H9 (cell line): ENCODE data around the gene EFHD2. TPM values are rescaled to one million over a fixed set of nuclear protein-coding genes. Genes with fewer than 3 reads are reported as not detected.

Experiments used
- DNase-seq: peaks from one replicate; pipeline ENCODE4 v3.0.0-alpha.2; 2017
- H2AFZ ChIP-seq: one replicate; pipeline ENCODE4 v1.6.1; 2013; ENCODE audit warnings: mild to moderate bottlenecking, low read length, control low read depth, moderate library complexity
- H2AK5ac ChIP-seq: 2 replicates; pipeline ENCODE4 v1.6.1; 2013; ENCODE audit warnings: low read length, control low read depth, mixed read lengths; ENCODE audit not compliant: insufficient read length
- H2BK120ac ChIP-seq: one replicate; pipeline ENCODE4 v1.6.1; 2013; ENCODE audit warnings: low read depth, mild to moderate bottlenecking, low read length, control low read depth, inconsistent platforms; ENCODE audit not compliant: poor library complexity, severe bottlenecking
- H2BK12ac ChIP-seq: 2 replicates; pipeline ENCODE4 v1.6.1; 2013; ENCODE audit warnings: low read length, control low read depth, mixed read lengths, low read depth; ENCODE audit not compliant: insufficient read length
- H2BK15ac ChIP-seq: 2 replicates; pipeline ENCODE4 v1.6.1; 2013; ENCODE audit warnings: low read depth, low read length, control low read depth
- H2BK20ac ChIP-seq: one replicate; pipeline ENCODE4 v1.6.1; 2013; ENCODE audit warnings: low read depth, mild to moderate bottlenecking, low read length, control low read depth, inconsistent platforms; ENCODE audit not compliant: poor library complexity, severe bottlenecking
- H2BK5ac ChIP-seq: 2 replicates; pipeline ENCODE4 v1.6.1; 2013; ENCODE audit warnings: low read length, control low read depth, mixed read lengths; ENCODE audit not compliant: insufficient read length
- H3K14ac ChIP-seq: 2 replicates; pipeline ENCODE4 v1.6.1; 2013; ENCODE audit warnings: low read length, control low read depth; ENCODE audit not compliant: insufficient read depth
- H3K18ac ChIP-seq: 2 replicates; pipeline ENCODE4 v1.6.1; 2013; ENCODE audit warnings: low read depth, mild to moderate bottlenecking, mixed read lengths, low read length, control low read depth; ENCODE audit not compliant: insufficient read length
- H3K23ac ChIP-seq: 2 replicates; pipeline ENCODE4 v1.6.1; 2013; ENCODE audit warnings: low read length, control low read depth, mixed read lengths, low read depth; ENCODE audit not compliant: insufficient read length
- H3K23me2 ChIP-seq: 2 replicates; pipeline ENCODE4 v1.6.1; 2013; ENCODE audit warnings: low read depth, mild to moderate bottlenecking, mixed read lengths, low read length, control low read depth; ENCODE audit not compliant: insufficient read length, poor library complexity, severe bottlenecking
- H3K27ac ChIP-seq: 2 replicates; pipeline ENCODE4 v1.5.1; 2013; ENCODE audit warnings: low read length, control low read depth, mixed read lengths, low read depth; ENCODE audit not compliant: insufficient read length
- H3K27me3 ChIP-seq: 2 replicates; pipeline ENCODE4 v1.6.1; 2013; ENCODE audit warnings: low read length, control low read depth, inconsistent platforms; ENCODE audit not compliant: insufficient read depth
- H3K4ac ChIP-seq: 2 replicates; pipeline ENCODE4 v1.6.1; 2013; ENCODE audit warnings: low read depth, mild to moderate bottlenecking, control low read depth, inconsistent platforms, low read length, moderate library complexity
- H3K4me1 ChIP-seq: 2 replicates; pipeline ENCODE4 v1.6.1; 2013; ENCODE audit warnings: low read length, control low read depth, inconsistent platforms; ENCODE audit not compliant: insufficient read depth
- H3K4me2 ChIP-seq: 2 replicates; pipeline ENCODE4 v1.6.1; 2013; ENCODE audit warnings: low read length, control low read depth, mixed read lengths; ENCODE audit not compliant: insufficient read length, insufficient read depth
- H3K56ac ChIP-seq: 2 replicates; pipeline ENCODE4 v1.6.1; 2013; ENCODE audit warnings: low read depth, mild to moderate bottlenecking, mixed read lengths, low read length, control low read depth; ENCODE audit not compliant: insufficient read length
- H3K79me1 ChIP-seq: 2 replicates; pipeline ENCODE4 v1.6.1; 2013; ENCODE audit warnings: low read depth, mild to moderate bottlenecking, moderate library complexity, low read length, control low read depth, inconsistent platforms; ENCODE audit not compliant: insufficient read depth, poor library complexity, severe bottlenecking
- H3K79me2 ChIP-seq: 2 replicates; pipeline ENCODE4 v1.6.1; 2013; ENCODE audit warnings: low read length, control low read depth, inconsistent platforms; ENCODE audit not compliant: insufficient read depth
- H3K9ac ChIP-seq: 2 replicates; pipeline ENCODE4 v1.6.1; 2013; ENCODE audit warnings: low read length, control low read depth, mixed read lengths; ENCODE audit not compliant: insufficient read length; ENCODE audit errors: extremely low read depth
- H3K9me3 ChIP-seq: one replicate; pipeline ENCODE4 v1.6.1; 2013; ENCODE audit warnings: low read depth, low read length, inconsistent platforms; ENCODE audit not compliant: control insufficient read depth
- H3T11ph ChIP-seq: one replicate; pipeline ENCODE4 v1.6.1; 2013; ENCODE audit warnings: mild to moderate bottlenecking, low read length, control low read depth, inconsistent platforms
- H4K20me1 ChIP-seq: one replicate; pipeline ENCODE4 v1.6.1; 2013; ENCODE audit not compliant: control insufficient read depth, insufficient read length, insufficient read depth
- H4K5ac ChIP-seq: 2 replicates; pipeline ENCODE4 v1.6.1; 2013; ENCODE audit warnings: low read depth, mild to moderate bottlenecking, mixed read lengths, low read length, control low read depth; ENCODE audit not compliant: insufficient read length
- H4K8ac ChIP-seq: replicated peaks from 2 replicates; pipeline ENCODE4 v1.6.1; 2013; ENCODE audit warnings: low read length, control low read depth, mixed read lengths, low read depth; ENCODE audit not compliant: insufficient read length
- H4K91ac ChIP-seq: 2 replicates; pipeline ENCODE4 v1.6.1; 2013; ENCODE audit warnings: low read depth, mild to moderate bottlenecking, moderate library complexity, mixed read lengths, low read length, control low read depth; ENCODE audit not compliant: insufficient read length
- H3K27ac Mint-ChIP-seq, 3 experiments: 2 replicates in 2 of 3; 3 replicates in 1 of 3; pipeline ENCODE4 v1.8.0; 2020 to 2021; ENCODE audit warnings: mixed read lengths in 3 of 3, mild to moderate bottlenecking in 1 of 3, moderate library complexity in 1 of 3
- H3K27me3 Mint-ChIP-seq: 2 replicates; pipeline ENCODE4 v1.8.0; 2021; ENCODE audit warnings: low read depth, mild to moderate bottlenecking, moderate library complexity, mixed read lengths
- H3K36me3 Mint-ChIP-seq, 3 experiments: 2 replicates in 2 of 3; 3 replicates in 1 of 3; pipeline ENCODE4 v1.8.0; 2020 to 2021; ENCODE audit warnings: low read depth in 3 of 3, mixed read lengths in 3 of 3; ENCODE audit not compliant: insufficient read depth in 1 of 3
- H3K4me1 Mint-ChIP-seq, 2 experiments: 2 replicates each; pipeline ENCODE4 v1.8.0; 2020; ENCODE audit warnings: mixed read lengths in 2 of 2
- H3K4me3 Mint-ChIP-seq, 2 experiments: 2 replicates in 1 of 2; 3 replicates in 1 of 2; pipeline ENCODE4 v1.8.0; 2020 to 2021; ENCODE audit warnings: mild to moderate bottlenecking in 2 of 2, mixed read lengths in 2 of 2, moderate library complexity in 1 of 2
- H3K9me3 Mint-ChIP-seq, 2 experiments: 2 replicates in 1 of 2; 3 replicates in 1 of 2; pipeline ENCODE4 v1.8.0; 2020; ENCODE audit warnings: mild to moderate bottlenecking in 2 of 2, mixed read lengths in 2 of 2, moderate library complexity in 1 of 2
- CTCF ChIP-seq: fragments of 200-600 bp; sonication (generic); conservative IDR thresholded peaks from 3 replicates; pipeline ENCODE4 v1.8.0; 2021; ENCODE audit warnings: antibody characterized with exemption, mild to moderate bottlenecking
- WGBS: extraction: QIAGEN DNeasy Blood & Tissue Kit; methylation state at CpG from one replicate; pipeline ENCODE4 v1.1.7; 2013; ENCODE audit warnings: missing lambda C conversion rate, low lambda C conversion rate, mixed read lengths; ENCODE audit not compliant: insufficient read length; ENCODE audit errors: extremely low coverage; 5-methylcytosine and 5-hydroxymethylcytosine counted together
- total RNA-seq: library from RNA; stranded (reverse); gene quantifications from 2 replicates; pipeline ENCODE4 v1.2.1, GENCODE V29; 2021

The EFHD2 gene
- total RNA-seq, 1 experiment from 2014 or later, result 16.5 TPM

- peaks cover 68% of the 10 kb centered on the region for H3K27me3 Mint-ChIP-seq
- no CpG with 5 or more reads among the region's 7 CpGs for WGBS
- H3T11ph ChIP-seq, result no peak overlapping the region
Measured at GRCh38 chr1:15407580-15407979, 2.1 kb upstream of the EFHD2 start.

More at GRCh38 chr1:15407580-15407979, 2.1 kb upstream of the EFHD2 start:
- no peaks in the 10 kb centered on the region; a peak in 1 of 7 replicates for H3K36me3 Mint-ChIP-seq
- H3K79me1 ChIP-seq, result no peaks in the 10 kb centered on the region
- no peak overlapping the region for H3K14ac ChIP-seq
- H2AK5ac ChIP-seq, result no peak overlapping the region
- H3K23me2 ChIP-seq, result peaks cover 9% of the 10 kb centered on the region
- no peak overlapping the region for H2BK5ac ChIP-seq
- H3K27ac ChIP-seq, result no peak overlapping the region
- H3K27me3 ChIP-seq, result peaks cover 4% of the 10 kb centered on the region; the same call in 1 of the 2 replicates
- H2BK120ac ChIP-seq, result no peak overlapping the region
- peaks cover 19 to 25% of the 10 kb centered on the region in 2 experiments for H3K4me1 Mint-ChIP-seq
- no peak for DNase-seq
- no peak overlapping the region for H3K4me3 Mint-ChIP-seq
- H2BK12ac ChIP-seq, result no peak overlapping the region
- no peak for TF ChIP-seq CTCF
- no peaks in the 10 kb centered on the region for H3K9me3 Mint-ChIP-seq
- no peak overlapping the region for H3K4me2 ChIP-seq
- no peak overlapping the region for H3K56ac ChIP-seq
- H3K4me1 ChIP-seq, result no peaks in the 10 kb centered on the region
- no peak overlapping the region for H3K4ac ChIP-seq
- H3K9ac ChIP-seq, result no peak overlapping the region
- H3K9me3 ChIP-seq, result no peaks in the 10 kb centered on the region
- no peaks in the 10 kb centered on the region for H3K79me2 ChIP-seq
- no peak overlapping the region for H2AFZ ChIP-seq
- H2BK15ac ChIP-seq, result no peak overlapping the region
- H4K20me1 ChIP-seq, result no peaks in the 10 kb centered on the region
- no peak overlapping the region for H2BK20ac ChIP-seq
- no peak overlapping the region for H3K23ac ChIP-seq
- H3K27ac Mint-ChIP-seq, result no peak overlapping the region
- no peak overlapping the region for H4K8ac ChIP-seq
- H3K18ac ChIP-seq, result no peak overlapping the region
- H4K5ac ChIP-seq, result no peak overlapping the region
- no peak overlapping the region for H4K91ac ChIP-seq
